GM19397 (cell line): Measurements from ENCODE around the gene RBMX.

ENCODE experiments used
- ATAC-seq: cut with Tn5 transposase; IDR thresholded peaks from one replicate; pipeline ENCODE4 v1.9.1; 2021; ENCODE audit warnings: mild to moderate bottlenecking, moderate library complexity; ENCODE audit not compliant: unreplicated experiment

The RBMX gene

DNA sequence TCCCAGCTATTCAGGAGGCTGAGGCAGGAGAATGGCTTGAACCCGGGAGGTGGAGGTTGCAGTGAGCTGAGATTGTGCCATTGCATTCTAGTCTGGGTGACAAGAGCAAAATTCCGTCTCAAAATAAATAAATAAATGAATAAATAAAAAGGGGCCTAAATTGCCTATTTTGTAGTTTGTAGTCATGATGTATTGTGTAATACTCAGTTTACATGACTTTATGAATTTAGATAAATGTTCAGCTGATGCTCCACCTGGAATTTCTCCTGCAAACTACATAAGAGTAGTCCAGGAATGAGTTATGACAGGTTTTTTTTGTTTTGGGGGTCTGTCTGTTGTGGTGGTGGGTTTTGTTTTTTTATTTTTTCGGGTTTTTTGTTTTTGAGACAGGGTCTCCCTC is 31.1 kb downstream of the RBMX start:
- no peak for ATAC-seq

DNA sequence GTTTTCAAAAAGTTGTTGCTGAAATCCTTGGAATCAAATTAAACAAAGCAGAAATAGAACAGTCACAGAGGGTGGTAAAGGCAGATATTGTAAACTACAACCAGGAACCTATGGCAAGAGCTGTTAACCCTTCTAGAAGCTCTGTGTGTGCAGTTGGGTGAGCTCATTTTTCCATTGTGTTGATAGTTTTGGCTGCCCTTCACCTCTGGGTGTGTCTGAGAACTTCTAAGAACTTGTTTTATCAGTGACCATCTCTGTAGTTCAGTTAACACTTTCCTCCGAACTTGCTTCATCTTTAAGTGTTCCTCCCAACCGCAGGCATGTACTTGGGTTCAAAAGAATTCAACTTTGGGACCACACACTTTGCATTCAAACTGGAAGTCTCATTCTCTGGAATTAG is 32.7 kb downstream of the RBMX start:
- ATAC-seq, result no peak

GRCh38 chrX:136839196-136839595 is 41.3 kb downstream of the RBMX start:
- ATAC-seq, result no peak

DNA sequence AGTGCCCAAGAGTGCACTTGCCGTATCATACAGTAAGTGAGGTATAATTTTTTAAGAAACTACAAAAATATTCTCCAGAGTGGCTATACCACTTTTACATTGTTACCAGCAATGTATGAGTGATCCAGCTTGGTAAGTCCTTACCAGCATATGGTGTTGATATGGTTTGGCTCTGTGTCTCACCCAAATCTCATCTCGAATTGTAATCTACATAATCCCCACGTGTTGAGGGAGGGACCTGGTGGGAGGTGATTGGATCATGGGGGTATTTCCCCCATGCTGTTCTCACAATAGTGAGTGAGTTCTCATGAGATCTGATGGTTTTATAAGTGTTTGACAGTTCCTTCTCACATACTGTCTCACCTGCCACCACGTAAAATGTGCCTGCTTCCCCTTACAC is 44.8 kb downstream of the RBMX start:
- ATAC-seq, result no peak

DNA sequence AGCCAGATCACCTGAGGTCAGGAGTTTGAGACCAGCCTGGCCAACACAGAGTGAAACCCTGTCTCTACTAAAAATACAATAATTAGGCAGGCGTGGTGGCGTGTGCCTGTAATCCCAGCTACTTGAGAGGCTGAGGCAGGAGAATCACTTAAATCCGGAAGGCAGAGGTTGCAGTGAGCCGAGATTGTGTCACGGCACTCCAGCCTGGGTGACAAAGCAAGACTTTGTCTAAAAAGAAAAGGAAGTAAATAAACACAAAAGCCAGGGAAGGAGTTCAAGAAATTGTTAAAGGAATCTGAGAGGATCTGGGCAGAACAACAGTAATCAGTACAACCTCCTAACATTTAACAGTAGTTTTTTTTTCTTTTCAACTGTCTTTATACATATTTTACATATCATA is 51.1 kb downstream of the RBMX start:
- no peak for ATAC-seq

DNA sequence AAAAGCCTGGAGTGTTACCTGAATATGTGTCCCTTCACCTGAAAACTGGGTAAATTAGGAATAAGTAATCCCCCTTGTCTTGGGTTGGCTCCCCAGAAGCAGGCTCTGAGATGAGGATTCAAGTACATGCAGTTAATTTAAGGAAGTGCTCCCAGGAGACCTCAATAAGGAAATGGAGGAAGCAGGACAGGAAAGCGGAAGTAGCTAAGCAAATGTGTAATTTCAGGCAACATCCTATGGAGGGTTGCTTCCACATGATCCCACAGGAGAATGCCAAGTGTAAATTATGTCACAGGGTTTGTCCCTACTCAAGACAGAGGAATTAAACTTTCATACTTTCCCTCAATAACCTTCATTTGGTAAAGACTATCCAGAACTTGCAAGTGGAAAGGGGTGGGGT is 51.7 kb downstream of the RBMX start:
- no peak for ATAC-seq

GRCh38 chrX:136827026-136827425 is 53.5 kb downstream of the RBMX start:
- ATAC-seq, result no peak

DNA sequence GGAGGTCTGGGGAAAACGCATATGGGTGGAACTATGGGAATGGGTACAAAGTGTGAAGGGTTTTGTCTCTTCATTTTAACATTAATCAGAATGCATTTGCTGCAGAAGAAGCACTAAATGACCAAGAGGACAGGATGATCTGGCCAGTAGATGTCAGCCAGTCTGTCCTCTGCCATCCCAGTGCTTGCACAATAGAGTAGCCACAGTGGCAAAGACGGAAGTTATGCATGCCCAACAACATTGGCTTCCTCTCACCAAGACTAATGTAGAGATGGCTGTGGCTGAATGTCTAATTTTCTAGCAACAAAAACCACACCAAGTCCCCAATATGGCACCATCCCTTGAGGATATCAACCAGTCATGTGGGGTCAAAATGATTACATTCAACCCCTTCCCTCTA is 54.8 kb downstream of the RBMX start:
- no peak for ATAC-seq
